Ovary (tissue), 9 donors: Measurements from ENCODE around the gene TNFRSF18. TPM values are rescaled to one million over a fixed set of nuclear protein-coding genes. Genes with fewer than 3 reads are reported as not detected.
"Not testable (repeated sequence)": the region's sequence is repeated elsewhere in the genome, so short reads cannot be mapped to it uniquely, and the experiment has no call there.

Experiments
- DNase-seq, 5 donors: peaks; one replicate each; pipeline ENCODE4 v3.0.0-alpha.2; 2019 to 2020
- H3K27ac ChIP-seq, 2 donors: fragments of 200-600 bp; one replicate each; pipeline versions ENCODE4 v1.5.1 to v1.8.0; 2019 to 2022
- H3K27me3 ChIP-seq: fragments of 200-600 bp; one replicate; pipeline ENCODE4 v1.8.0; 2022
- H3K36me3 ChIP-seq: fragments of 200-600 bp; sonication (generic); one replicate; pipeline ENCODE4 v1.5.1; 2019
- H3K4me1 ChIP-seq: one replicate; pipeline ENCODE4 v1.8.1; 2013; ENCODE audit warnings: mild to moderate bottlenecking, moderate library complexity; ENCODE audit not compliant: insufficient read depth
- H3K4me3 ChIP-seq: fragments of 200-600 bp; sonication (generic); one replicate; pipeline ENCODE4 v1.5.1; 2017
- H3K9me3 ChIP-seq, 2 donors: fragments of 200-600 bp in 1 of 2; sonication (generic) in 1 of 2; one replicate each; pipeline versions ENCODE4 v1.5.1 to v1.8.1; 2013 to 2019; ENCODE audit warnings: mild to moderate bottlenecking in 1 of 2, moderate library complexity in 1 of 2
- EP300 ChIP-seq: sonication (generic); formaldehyde crosslinking; IDR thresholded peaks from one replicate; pipeline ENCODE4 v1.6.1; 2017; ENCODE audit warnings: antibody characterized with exemption
- POLR2A ChIP-seq: fragments of 450-650 bp; IDR thresholded peaks from one replicate; pipeline ENCODE4 v1.6.1; 2017; ENCODE audit warnings: antibody characterized with exemption, mild to moderate bottlenecking, moderate library complexity
- WGBS, 3 donors: extraction: QIAGEN DNeasy Blood & Tissue Kit in 1 of 3; methylation state at CpG; one replicate each; pipeline versions ENCODE4 v1.1.5 to v1.1.7; 2013 to 2017; 5-methylcytosine and 5-hydroxymethylcytosine counted together
- intact Hi-C, 4 donors: fragments of 100-400 bp; cut with DNase I; formaldehyde crosslinking; loops; one replicate each; pipeline versions ENCODE4 v1.11.0 to v1.15.1; 2022 to 2023
- polyA plus RNA-seq, 2 donors: library from polyadenylated mRNA; stranded (reverse); fragments of 200-250 nt in 1 of 2; fragments of 350-450 nt in 1 of 2; fragmentation: Illumina TruSeq in 1 of 2; extraction: RNeasy Lipid Tissue Mini Kit (QIAGEN cat#74804) in 1 of 2; gene quantifications; one replicate each; pipeline ENCODE4 v1.2.3, GENCODE V29; 2013 to 2014
- total RNA-seq, 7 donors: library from RNA; depleted of rRNA in 2 of 7; stranded (reverse); fragments of >200 nt in 2 of 7; fragmentation: NEBNext Ultra II Directional in 3 of 7; extraction: Animal tissue kit (Norgen Biotek cat#: 25700) in 3 of 7; gene quantifications; one replicate each; pipeline versions ENCODE4 v1.1.0 to v1.2.4, GENCODE V29; 2016 to 2023
- TF ChIP-seq, protein P1 (sequence below), 3 donors: fragments of 450-650 bp in 2 of 3; fragments of 200-600 bp in 1 of 3; IDR thresholded peaks; one replicate each; pipeline versions ENCODE4 v1.5.1 to v1.8.0; 2016 to 2022; ENCODE audit warnings: antibody characterized with exemption in 3 of 3, mild to moderate bottlenecking in 1 of 3
- donor health status: DM: no; HTN: no; CAD: no; lungs with moderate emphysema.
- donor health status: DM: no; HTN: no; CAD: no.
- donor health status: Bipolar disorder and iron deficiency.
- donor health status: DM: yes; HTN: yes; CAD: no.
- donor health status: DM: no; HTN: no; CAD: no.
- donor health status: DM: yes; HTN: yes; CAD: no.

Gene TNFRSF18
- total and polyA plus RNA-seq, 9 donors: 0.10 to 1.4 (median 0.32) TPM; not detected in 5

- 82 to 89% (median 82%) methylated on average over 50 of the region's 50 CpGs for WGBS, 3 donors
- TF ChIP-seq, protein P1, sequence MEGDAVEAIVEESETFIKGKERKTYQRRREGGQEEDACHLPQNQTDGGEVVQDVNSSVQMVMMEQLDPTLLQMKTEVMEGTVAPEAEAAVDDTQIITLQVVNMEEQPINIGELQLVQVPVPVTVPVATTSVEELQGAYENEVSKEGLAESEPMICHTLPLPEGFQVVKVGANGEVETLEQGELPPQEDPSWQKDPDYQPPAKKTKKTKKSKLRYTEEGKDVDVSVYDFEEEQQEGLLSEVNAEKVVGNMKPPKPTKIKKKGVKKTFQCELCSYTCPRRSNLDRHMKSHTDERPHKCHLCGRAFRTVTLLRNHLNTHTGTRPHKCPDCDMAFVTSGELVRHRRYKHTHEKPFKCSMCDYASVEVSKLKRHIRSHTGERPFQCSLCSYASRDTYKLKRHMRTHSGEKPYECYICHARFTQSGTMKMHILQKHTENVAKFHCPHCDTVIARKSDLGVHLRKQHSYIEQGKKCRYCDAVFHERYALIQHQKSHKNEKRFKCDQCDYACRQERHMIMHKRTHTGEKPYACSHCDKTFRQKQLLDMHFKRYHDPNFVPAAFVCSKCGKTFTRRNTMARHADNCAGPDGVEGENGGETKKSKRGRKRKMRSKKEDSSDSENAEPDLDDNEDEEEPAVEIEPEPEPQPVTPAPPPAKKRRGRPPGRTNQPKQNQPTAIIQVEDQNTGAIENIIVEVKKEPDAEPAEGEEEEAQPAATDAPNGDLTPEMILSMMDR (IDR thresholded peaks at IDR 0.05): no peak
- TF ChIP-seq POLR2A: no peak
- TF ChIP-seq EP300: no peak
- Histone ChIP-seq H3K36me3 (no peaks in the 10 kb centered on the region), H3K4me3 (no peak overlapping the region), H3K9me3 (no peaks in the 10 kb centered on the region), H3K27me3 (no peaks in the 10 kb centered on the region), H3K4me1 (no peaks in the 10 kb centered on the region), H3K27ac (no peak overlapping the region)
- intact Hi-C loops: no loop called here
- DNase-seq: peak in 1 of 5 donors; percentile 33
These were observed 47.7 kb upstream of the TNFRSF18 start for GRCh38 chr1:1253972-1254666.

DNA sequence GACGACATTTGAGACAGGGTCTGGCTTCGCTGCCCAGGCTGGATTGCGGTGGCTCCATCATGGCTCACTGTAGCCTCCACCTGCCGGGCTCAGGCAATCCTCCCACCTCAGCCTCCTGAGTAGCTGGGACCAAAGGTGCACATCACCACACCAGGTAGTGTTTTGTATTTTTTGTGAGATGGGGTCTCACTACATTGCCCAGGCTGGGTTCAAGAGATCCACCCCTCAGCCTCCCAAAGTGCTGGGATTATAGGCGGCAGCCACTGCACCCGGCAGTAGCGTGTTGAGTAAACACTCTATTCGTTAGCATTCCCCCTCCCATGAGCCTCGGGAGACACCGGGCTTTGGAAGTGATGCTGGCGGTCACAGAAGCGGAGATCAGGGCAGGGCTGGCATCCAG, 46.9 kb upstream of the TNFRSF18 start:
- Histone ChIP-seq H3K27ac (no peak overlapping the region), H3K27me3 (no peaks in the 10 kb centered on the region), H3K36me3 (no peaks in the 10 kb centered on the region), H3K9me3 (no peaks in the 10 kb centered on the region), H3K4me3 (no peak overlapping the region), H3K4me1 (no peaks in the 10 kb centered on the region)
- TF ChIP-seq EP300: no peak
- TF ChIP-seq POLR2A: no peak
- TF ChIP-seq, protein P1 (IDR thresholded peaks at IDR 0.05): no peak
- WGBS, 3 donors: 87 to 91% (median 88%) methylated on average over 12 of the region's 12 CpGs
- no peak for DNase-seq
- intact Hi-C loops: no loop called here

DNA sequence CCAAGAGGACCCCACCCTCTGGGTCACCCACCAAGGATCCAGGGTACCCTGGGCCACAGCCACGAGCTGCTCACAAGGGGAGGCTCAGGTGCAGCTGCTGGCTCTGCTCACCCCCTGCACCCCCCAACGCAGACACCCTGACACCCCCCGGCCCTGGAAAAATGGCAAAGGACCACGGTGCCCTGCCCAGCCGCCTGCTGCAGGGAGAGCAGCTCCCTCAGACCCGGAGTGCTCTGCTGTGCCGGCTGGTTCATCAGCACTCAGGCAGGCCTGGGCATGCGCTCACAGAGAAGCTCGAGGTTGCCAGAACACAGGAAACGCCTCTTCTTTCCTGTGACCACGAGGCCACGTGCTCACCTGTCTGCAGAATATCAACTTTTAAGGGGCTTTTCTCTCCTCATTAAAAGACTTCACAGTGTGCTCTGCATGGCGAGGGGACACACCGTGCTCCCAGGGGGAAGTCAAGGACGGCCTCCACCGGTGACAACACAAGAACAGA, 44.4 kb upstream of the TNFRSF18 start:
- H3K27me3 ChIP-seq: no peaks in the 10 kb centered on the region
- 76 to 81% (median 80%) methylated on average over 16 of the region's 16 CpGs for WGBS, 3 donors
- H3K9me3 ChIP-seq: no peaks in the 10 kb centered on the region
- no peak overlapping the region for H3K27ac ChIP-seq
- no peak overlapping the region for H3K4me3 ChIP-seq
- DNase-seq: no peak
- H3K36me3 ChIP-seq: no peaks in the 10 kb centered on the region
- intact Hi-C loops: no loop called here
- TF ChIP-seq POLR2A: no peak
- TF ChIP-seq, protein P1 (IDR thresholded peaks at IDR 0.05): no peak
- TF ChIP-seq EP300: no peak
- H3K4me1 ChIP-seq: no peaks in the 10 kb centered on the region

DNA sequence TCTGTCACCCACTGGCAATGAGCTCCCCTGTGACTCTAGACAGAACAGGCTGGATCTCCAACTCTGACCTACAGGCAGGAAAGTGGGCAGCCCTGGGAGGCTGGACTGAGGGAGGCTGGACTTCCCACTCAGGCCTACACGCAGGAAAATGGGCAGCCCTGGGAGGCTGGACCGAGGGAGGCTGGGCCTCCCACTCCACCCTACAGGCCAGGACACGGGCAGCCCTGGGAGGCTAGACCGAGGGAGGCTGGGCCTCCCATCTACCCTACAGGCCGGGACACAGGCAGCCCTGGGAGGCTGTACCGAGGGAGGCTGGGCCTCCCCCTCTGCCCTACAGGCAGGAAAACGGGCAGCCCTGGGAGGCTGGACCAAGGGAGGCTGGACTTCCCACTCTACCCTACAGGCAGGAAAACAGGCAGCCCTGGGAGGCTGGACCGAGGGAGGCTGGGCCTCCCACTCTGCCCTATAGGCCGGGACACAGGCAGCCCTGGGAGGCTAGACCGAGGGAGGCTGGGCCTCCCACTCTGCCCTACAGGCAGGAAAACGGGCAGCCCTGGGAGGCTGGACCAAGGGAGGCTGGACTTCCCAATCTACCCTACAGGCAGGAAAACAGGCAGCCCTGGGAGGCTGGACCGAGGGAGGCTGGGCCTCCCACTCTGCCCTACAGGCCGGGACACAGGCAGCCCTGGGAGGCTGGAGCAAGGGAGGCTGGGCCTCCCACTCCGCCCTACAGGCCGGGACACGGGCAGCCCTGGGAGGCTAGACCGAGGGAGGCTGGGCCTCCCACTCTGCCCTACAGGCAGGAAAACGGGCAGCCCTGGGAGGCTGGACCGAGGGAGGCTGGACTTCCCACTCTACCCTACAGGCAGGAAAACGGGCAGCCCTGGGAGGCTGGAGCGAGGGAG, 41.9 kb upstream of the TNFRSF18 start:
- 81 to 87% (median 82%) methylated on average over 9 to 21 of the region's 21 CpGs for WGBS, 3 donors
- H3K4me1 ChIP-seq, H3K4me3 ChIP-seq, H3K27me3 ChIP-seq, DNase-seq, H3K27ac ChIP-seq, H3K9me3 ChIP-seq, H3K36me3 ChIP-seq: not testable (repeated sequence)
- intact Hi-C loops: loop anchor here in 1 of 4 donors (5.0 kb wide), 1 partner anchor 411 kb away; no protein-coding TSS in a partner anchor
